PFSK-1 (cell line): ENCODE results near the gene TMEM163.

Experiments
- FOXP2 ChIP-seq: optimal IDR thresholded peaks from 2 replicates; pipeline ENCODE3; 2011; ENCODE audit warnings: borderline replicate concordance, control low read depth, inconsistent platforms; ENCODE audit not compliant: insufficient read depth; ENCODE audit errors: extremely low read length, extremely low read depth
- POLR2AphosphoS5 ChIP-seq: IDR thresholded peaks from 2 replicates; pipeline ENCODE4 v1.6.1; 2012; ENCODE audit warnings: low read depth, mild to moderate bottlenecking, control low read depth, low read length, moderate library complexity
- SIN3A ChIP-seq: IDR thresholded peaks from 2 replicates; pipeline ENCODE4 v1.6.1; 2012; ENCODE audit warnings: mild to moderate bottlenecking, low read length, moderate library complexity, borderline replicate concordance; ENCODE audit not compliant: insufficient read depth
- TAF1 ChIP-seq: IDR thresholded peaks from 2 replicates; pipeline ENCODE4 v1.6.1; 2012; ENCODE audit warnings: low read length, control low read depth, borderline replicate concordance; ENCODE audit not compliant: insufficient read depth
- TF ChIP-seq, protein P1 (sequence below), 2 experiments: IDR thresholded peaks; 2 replicates each; pipeline versions ENCODE4 v1.6.1 to v1.8.0; 2011 to 2012; ENCODE audit warnings: low read depth in 2 of 2, low read length in 2 of 2, control low read depth in 1 of 2, inconsistent platforms in 1 of 2, mild to moderate bottlenecking in 1 of 2, moderate library complexity in 1 of 2; ENCODE audit not compliant: insufficient read depth in 1 of 2

Gene TMEM163

DNA sequence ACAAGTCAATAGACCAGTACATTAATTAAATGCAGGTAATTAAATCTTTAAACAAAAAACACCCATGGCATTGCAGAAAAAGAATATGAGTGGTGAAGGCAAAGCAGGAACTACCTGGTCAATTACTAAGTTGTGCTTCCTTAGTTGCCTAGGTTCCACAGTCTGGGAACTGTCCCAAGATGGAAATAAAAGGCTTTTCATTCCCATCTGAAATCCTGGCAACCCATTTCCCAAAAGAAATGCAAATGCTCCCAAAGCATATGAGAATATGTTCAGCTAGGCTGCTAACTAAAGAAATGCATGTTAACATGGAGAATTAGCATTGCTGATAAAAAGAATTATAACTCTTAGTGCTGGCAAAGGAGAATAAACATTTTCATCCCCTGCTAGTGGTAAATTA is 177.8 kb downstream of the TMEM163 start:
- no peak for TF ChIP-seq SIN3A
- TF ChIP-seq FOXP2, result no peak
- TF ChIP-seq, protein P1, sequence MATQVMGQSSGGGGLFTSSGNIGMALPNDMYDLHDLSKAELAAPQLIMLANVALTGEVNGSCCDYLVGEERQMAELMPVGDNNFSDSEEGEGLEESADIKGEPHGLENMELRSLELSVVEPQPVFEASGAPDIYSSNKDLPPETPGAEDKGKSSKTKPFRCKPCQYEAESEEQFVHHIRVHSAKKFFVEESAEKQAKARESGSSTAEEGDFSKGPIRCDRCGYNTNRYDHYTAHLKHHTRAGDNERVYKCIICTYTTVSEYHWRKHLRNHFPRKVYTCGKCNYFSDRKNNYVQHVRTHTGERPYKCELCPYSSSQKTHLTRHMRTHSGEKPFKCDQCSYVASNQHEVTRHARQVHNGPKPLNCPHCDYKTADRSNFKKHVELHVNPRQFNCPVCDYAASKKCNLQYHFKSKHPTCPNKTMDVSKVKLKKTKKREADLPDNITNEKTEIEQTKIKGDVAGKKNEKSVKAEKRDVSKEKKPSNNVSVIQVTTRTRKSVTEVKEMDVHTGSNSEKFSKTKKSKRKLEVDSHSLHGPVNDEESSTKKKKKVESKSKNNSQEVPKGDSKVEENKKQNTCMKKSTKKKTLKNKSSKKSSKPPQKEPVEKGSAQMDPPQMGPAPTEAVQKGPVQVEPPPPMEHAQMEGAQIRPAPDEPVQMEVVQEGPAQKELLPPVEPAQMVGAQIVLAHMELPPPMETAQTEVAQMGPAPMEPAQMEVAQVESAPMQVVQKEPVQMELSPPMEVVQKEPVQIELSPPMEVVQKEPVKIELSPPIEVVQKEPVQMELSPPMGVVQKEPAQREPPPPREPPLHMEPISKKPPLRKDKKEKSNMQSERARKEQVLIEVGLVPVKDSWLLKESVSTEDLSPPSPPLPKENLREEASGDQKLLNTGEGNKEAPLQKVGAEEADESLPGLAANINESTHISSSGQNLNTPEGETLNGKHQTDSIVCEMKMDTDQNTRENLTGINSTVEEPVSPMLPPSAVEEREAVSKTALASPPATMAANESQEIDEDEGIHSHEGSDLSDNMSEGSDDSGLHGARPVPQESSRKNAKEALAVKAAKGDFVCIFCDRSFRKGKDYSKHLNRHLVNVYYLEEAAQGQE (IDR thresholded peaks at IDR 0.05; ENCODE audit: insufficient read depth in 1 of 2, low read depth in 2 of 2, low read length in 2 of 2), result no peak
- TF ChIP-seq TAF1, result no peak

GRCh38 chr2:134539981-134540380 is 178.8 kb downstream of the TMEM163 start:
- TF ChIP-seq TAF1, result no peak
- no peak for TF ChIP-seq SIN3A
- TF ChIP-seq FOXP2, result no peak
- TF ChIP-seq POLR2AphosphoS5, result no peak
- TF ChIP-seq, protein P1 (IDR thresholded peaks at IDR 0.05; ENCODE audit: insufficient read depth in 1 of 2, low read depth in 2 of 2, low read length in 2 of 2), result no peak

- TF ChIP-seq, protein P1 (IDR thresholded peaks at IDR 0.05; ENCODE audit: insufficient read depth in 1 of 2, low read depth in 2 of 2, low read length in 2 of 2), result no peak
- TF ChIP-seq POLR2AphosphoS5 (no peak), SIN3A (no peak), FOXP2 (no peak), TAF1 (no peak)
Observed at GRCh38 chr2:134537702-134538101, 181.1 kb downstream of the TMEM163 start.

DNA sequence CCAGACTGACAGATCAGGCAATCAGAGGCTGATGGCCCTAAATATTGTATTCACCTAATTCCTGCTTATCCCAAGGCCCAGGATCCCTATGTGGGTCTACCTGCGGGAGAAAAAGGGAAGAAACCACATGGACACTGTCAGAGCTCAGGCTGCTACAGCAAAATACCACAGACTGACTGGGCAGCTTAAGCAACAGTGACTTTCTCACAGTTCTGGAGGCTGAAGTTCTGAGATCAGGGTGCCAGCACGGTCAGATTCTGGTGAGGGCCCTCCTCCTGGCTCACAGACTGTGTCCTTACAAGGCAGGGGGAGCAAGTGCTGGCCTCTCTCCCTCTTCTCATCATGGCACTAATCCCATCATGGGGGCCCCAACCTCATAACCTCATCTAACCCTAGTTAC is 181.7 kb downstream of the TMEM163 start:
- no peak for TF ChIP-seq POLR2AphosphoS5
- no peak for TF ChIP-seq FOXP2
- TF ChIP-seq, protein P1 (IDR thresholded peaks at IDR 0.05; ENCODE audit: insufficient read depth in 1 of 2, low read depth in 2 of 2, low read length in 2 of 2), result no peak
- TF ChIP-seq SIN3A, result no peak

GRCh38 chr2:134536296-134536695 is 182.5 kb downstream of the TMEM163 start:
- TF ChIP-seq TAF1, result no peak
- no peak for TF ChIP-seq SIN3A
